Measurements from ENCODE around the gene MIPOL1.
"Not testable (repeated sequence)": the region's sequence is repeated elsewhere in the genome, so short reads cannot be mapped to it uniquely, and the experiment has no call there.

The MIPOL1 gene

GRCh38 chr14:37289688-37290087 is 92.0 kb downstream of the MIPOL1 start:
- DNase-seq, result no peak

- DNase-seq, result not testable (repeated sequence)
These were observed 97.5 kb downstream of the MIPOL1 start for GRCh38 chr14:37295262-37295661.

- DNase-seq, result no peak
These were observed 113.5 kb downstream of the MIPOL1 start for GRCh38 chr14:37311252-37311651.

- no peak for DNase-seq
These were observed 121.2 kb downstream of the MIPOL1 start for GRCh38 chr14:37318938-37319337.

GRCh38 chr14:37320106-37320505 is 122.4 kb downstream of the MIPOL1 start:
- DNase-seq, result no peak

- DNase-seq, result no peak
These were observed 127.6 kb downstream of the MIPOL1 start for GRCh38 chr14:37325332-37325731.

GRCh38 chr14:37326434-37326833 is 128.7 kb downstream of the MIPOL1 start:
- DNase-seq, result no peak

- not testable (repeated sequence) for DNase-seq
These were observed 130.2 kb downstream of the MIPOL1 start for GRCh38 chr14:37327933-37328332.

GRCh38 chr14:37328673-37329072 is 130.9 kb downstream of the MIPOL1 start:
- DNase-seq, result no peak

- DNase-seq, result no peak
These were observed 131.7 kb downstream of the MIPOL1 start for GRCh38 chr14:37329189-37330001.

- DNase-seq, result no peak
These were observed 133.2 kb downstream of the MIPOL1 start for GRCh38 chr14:37330910-37331309.

GRCh38 chr14:37340353-37340752 is 142.6 kb downstream of the MIPOL1 start:
- no peak for DNase-seq

GRCh38 chr14:37343307-37344094 is 145.8 kb downstream of the MIPOL1 start:
- DNase-seq, result no peak

- no peak for DNase-seq
These were observed 165.9 kb downstream of the MIPOL1 start for GRCh38 chr14:37363661-37364060.

GRCh38 chr14:37369425-37369824 is 171.7 kb downstream of the MIPOL1 start:
- no peak for DNase-seq

GRCh38 chr14:37375566-37375965 is 177.8 kb downstream of the MIPOL1 start:
- no peak for DNase-seq

- no peak for DNase-seq
These were observed 179.3 kb downstream of the MIPOL1 start for GRCh38 chr14:37376944-37377609.

- DNase-seq, result no peak
These were observed 187.3 kb downstream of the MIPOL1 start for GRCh38 chr14:37384870-37385596.

- DNase-seq, result not testable (repeated sequence)
These were observed 199.6 kb downstream of the MIPOL1 start for GRCh38 chr14:37397157-37397940.

- no peak for DNase-seq
These were observed 200.1 kb downstream of the MIPOL1 start for GRCh38 chr14:37397941-37398215.

- no peak for DNase-seq
These were observed 201.8 kb downstream of the MIPOL1 start for GRCh38 chr14:37399517-37399916.

GRCh38 chr14:37401093-37401492 is 203.4 kb downstream of the MIPOL1 start:
- no peak for DNase-seq
